ENCODE measurements around the gene PMEPA1. TPM values are rescaled to one million over a fixed set of nuclear protein-coding genes. Genes with fewer than 3 reads are reported as not detected.

The PMEPA1 gene
- total RNA-seq, 4 donors from 2014 or later, result 9.6 to 47.5 (median 18.9) TPM

DNA sequence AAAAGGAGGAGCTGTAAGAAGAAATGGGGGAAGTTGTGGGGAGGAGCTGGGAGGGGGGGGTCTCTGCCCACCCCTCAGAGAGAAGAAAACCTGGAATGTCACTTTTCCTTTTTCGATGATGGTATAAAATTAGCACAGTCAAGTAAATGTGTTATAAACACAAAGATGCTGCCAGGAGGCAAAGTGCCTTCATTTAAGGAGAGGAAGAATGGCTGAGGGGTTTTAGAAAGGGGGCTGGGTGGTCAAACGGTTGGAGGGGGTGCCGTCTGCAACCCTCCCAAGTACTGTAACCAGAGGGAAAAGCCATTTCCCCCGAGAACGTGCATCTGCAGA lies 25.0 kb downstream of the PMEPA1 start:
- no peaks in the 10 kb centered on the region for H3K36me3 ChIP-seq
- peak overlapping the region; percentile 36 to 81 (median 76) for H3K27ac ChIP-seq
- WGBS, 2 donors (ENCODE audit: low coverage in 1 of 2), result 25 to 30% methylated on average over 5 of the region's 5 CpGs
- peak overlapping the region in 1 of 2 donors; percentile 24 for H3K4me3 ChIP-seq
- no peak for ATAC-seq
- H3K9me3 ChIP-seq, result no peaks in the 10 kb centered on the region
- peaks cover 0 to 100% (median 47%) of the 10 kb centered on the region in 3 donors for H3K4me1 ChIP-seq
- H3K27me3 ChIP-seq, result no peaks in the 10 kb centered on the region
- TF ChIP-seq POLR2A (IDR thresholded peaks at IDR 0.05), result no peak
- no peak for TF ChIP-seq EP300 (IDR thresholded peaks at IDR 0.05)
- TF ChIP-seq POLR2AphosphoS5 (IDR thresholded peaks at IDR 0.05), result no peak
- TF ChIP-seq, protein P1, sequence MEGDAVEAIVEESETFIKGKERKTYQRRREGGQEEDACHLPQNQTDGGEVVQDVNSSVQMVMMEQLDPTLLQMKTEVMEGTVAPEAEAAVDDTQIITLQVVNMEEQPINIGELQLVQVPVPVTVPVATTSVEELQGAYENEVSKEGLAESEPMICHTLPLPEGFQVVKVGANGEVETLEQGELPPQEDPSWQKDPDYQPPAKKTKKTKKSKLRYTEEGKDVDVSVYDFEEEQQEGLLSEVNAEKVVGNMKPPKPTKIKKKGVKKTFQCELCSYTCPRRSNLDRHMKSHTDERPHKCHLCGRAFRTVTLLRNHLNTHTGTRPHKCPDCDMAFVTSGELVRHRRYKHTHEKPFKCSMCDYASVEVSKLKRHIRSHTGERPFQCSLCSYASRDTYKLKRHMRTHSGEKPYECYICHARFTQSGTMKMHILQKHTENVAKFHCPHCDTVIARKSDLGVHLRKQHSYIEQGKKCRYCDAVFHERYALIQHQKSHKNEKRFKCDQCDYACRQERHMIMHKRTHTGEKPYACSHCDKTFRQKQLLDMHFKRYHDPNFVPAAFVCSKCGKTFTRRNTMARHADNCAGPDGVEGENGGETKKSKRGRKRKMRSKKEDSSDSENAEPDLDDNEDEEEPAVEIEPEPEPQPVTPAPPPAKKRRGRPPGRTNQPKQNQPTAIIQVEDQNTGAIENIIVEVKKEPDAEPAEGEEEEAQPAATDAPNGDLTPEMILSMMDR (IDR thresholded peaks at IDR 0.05), result no peak

DNA sequence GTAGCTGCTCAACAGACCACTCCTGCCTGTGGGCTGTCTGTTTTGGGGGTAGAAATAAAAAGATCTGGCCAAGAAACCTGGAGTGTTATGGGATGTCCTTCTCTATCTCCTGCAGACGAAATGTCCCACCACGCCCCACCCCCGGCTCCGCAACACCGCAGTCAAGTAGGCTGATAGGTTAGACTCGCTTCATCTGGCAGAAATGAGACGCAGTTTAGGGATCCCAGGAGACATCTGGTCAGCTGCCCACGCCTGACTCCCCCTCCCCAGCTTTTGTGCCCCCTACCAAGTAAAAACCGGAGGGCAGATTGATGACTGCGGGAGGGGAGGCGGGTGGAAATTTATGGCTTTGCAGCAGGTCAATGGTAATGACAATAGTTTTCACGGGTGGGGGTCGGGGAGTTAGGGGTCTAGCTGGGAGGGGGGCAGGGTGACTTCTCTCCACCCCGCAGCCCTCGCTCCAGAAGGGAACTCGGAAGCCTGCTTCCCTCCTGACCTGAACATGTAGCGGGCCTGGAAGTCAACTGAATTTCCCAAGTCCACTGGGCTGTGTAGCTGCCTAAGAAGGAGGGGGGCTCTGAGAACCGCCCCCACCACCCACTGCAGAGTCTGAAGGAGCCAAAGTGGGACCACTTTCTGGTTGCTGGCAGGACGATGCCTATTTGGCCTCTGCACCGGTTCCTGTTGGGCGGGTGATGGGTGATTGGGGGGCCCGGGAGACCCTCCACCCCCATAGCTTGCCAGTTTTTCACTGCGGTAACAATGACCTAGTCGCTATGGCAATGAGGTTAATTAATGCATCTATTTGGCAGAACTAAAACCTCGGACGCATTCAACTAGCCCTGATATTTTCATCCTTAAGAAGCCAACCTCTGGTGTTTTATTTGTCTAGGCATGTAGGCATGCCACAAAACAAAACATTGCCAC lies 25.7 kb downstream of the PMEPA1 start:
- H3K4me1 ChIP-seq, result peaks cover 0 to 98% (median 40%) of the 10 kb centered on the region in 3 donors
- no peaks in the 10 kb centered on the region for H3K27me3 ChIP-seq
- TF ChIP-seq POLR2A (IDR thresholded peaks at IDR 0.05) (no peak), EP300 (IDR thresholded peaks at IDR 0.05) (no peak)
- no peaks in the 10 kb centered on the region for H3K9me3 ChIP-seq
- ATAC-seq, result no peak
- H3K27ac ChIP-seq, result peak overlapping the region; percentile 16 to 78 (median 67)
- no peak overlapping the region for H3K4me3 ChIP-seq
- WGBS, 2 donors (ENCODE audit: low coverage in 1 of 2), result 46 to 65% methylated on average over 13 of the region's 26 CpGs
- no peaks in the 10 kb centered on the region for H3K36me3 ChIP-seq

DNA sequence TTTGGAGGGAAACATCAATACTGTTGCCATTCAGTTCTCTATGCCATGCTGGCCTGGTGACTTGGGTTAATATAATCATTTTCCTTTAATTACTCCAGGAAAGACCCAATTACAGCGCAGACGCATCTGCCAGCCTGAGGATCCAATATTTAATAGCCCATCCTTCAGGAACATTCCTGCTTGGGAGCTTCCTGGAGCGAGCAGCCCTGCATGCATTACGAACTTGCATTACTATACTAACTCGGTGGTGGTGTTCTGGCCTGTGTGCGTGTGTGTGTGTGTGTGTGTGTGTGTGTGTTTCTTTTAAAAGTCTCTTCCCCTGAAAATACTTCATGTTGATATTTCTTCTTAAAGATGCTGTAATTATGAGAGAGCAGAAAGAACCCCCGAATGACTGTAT lies 26.5 kb downstream of the PMEPA1 start:
- H3K9me3 ChIP-seq, result no peaks in the 10 kb centered on the region
- H3K27ac ChIP-seq, result peak overlapping the region; percentile 61 to 78 (median 70)
- H3K4me1 ChIP-seq, result peaks cover 0 to 90% (median 33%) of the 10 kb centered on the region in 3 donors
- no peak for ATAC-seq
- H3K27me3 ChIP-seq, result no peaks in the 10 kb centered on the region
- no peak for TF ChIP-seq EP300 (IDR thresholded peaks at IDR 0.05)
- TF ChIP-seq POLR2AphosphoS5 (IDR thresholded peaks at IDR 0.05), result no peak
- no peak for TF ChIP-seq POLR2A (IDR thresholded peaks at IDR 0.05)
- TF ChIP-seq, protein P1 (IDR thresholded peaks at IDR 0.05), result no peak
- peak overlapping the region in 1 of 2 donors; percentile 28 for H3K4me3 ChIP-seq
- H3K36me3 ChIP-seq, result no peaks in the 10 kb centered on the region
- 17 to 40% methylated on average over 3 to 5 of the region's 7 CpGs for WGBS, 2 donors (ENCODE audit: low coverage in 1 of 2)

DNA sequence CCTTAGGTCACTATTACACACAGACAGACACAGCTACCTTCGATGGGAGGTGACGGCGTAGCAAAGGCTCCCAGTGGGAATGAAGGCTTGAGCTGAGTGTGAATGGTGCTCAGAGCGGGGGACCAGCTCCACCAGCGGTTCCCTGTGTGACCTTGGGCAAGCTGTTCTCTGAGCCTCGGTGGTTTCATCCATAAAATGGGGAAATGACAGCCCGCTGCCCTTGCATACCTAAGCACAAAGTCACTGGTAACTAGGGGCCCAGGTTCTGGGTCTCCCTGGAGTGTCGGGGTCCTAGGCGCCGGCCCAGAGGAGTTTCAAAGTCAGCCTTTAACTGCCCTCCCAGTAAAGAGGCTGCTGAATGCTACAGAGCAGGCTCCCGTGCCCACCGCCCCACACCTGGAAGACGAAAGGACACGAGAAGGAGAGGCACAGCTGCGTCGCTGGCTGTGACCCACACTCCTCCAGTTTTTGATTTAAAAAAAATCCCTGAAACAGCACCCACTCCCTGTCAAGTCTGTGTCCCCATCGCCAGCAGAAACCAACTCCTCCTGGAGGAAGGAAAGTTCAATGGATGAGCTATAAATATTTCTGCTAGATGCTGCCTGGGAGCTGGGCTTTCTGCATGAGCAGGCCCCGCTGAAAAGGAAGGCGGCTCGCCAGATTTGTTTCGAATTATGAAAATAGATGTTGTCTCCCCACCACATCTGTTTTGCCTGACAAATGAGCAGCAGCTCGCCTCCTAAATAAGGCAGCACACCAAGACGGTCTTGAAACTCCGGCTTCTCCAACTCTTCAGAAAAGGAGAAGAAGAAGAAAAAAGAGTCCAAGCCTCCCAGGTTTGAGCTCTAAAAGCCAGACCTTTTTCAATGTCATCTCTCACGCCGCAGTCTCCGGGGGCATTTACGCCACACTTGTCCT lies 27.4 kb downstream of the PMEPA1 start:
- TF ChIP-seq EP300 (IDR thresholded peaks at IDR 0.05) (no peak), POLR2A (IDR thresholded peaks at IDR 0.05) (no peak), POLR2AphosphoS5 (IDR thresholded peaks at IDR 0.05) (no peak)
- TF ChIP-seq, protein P1 (IDR thresholded peaks at IDR 0.05), result no peak
- peaks cover 0 to 81% (median 33%) of the 10 kb centered on the region in 3 donors for H3K4me1 ChIP-seq
- H3K27ac ChIP-seq, result peak overlapping the region; percentile 61 to 78 (median 70)
- peak overlapping the region in 1 of 2 donors; percentile 28 for H3K4me3 ChIP-seq
- no peaks in the 10 kb centered on the region for H3K36me3 ChIP-seq
- 20 to 43% methylated on average over 11 to 12 of the region's 28 CpGs for WGBS, 2 donors (ENCODE audit: low coverage in 1 of 2)
- no peak for ATAC-seq
- H3K9me3 ChIP-seq, result no peaks in the 10 kb centered on the region
- H3K27me3 ChIP-seq, result no peaks in the 10 kb centered on the region
